Trophoblast cell (in vitro differentiated cells and primary cell): ENCODE measurements around the gene CD47.
A peak's percentile ranks its signal among the peaks of the same experiment; 100 is the strongest.

Experiments used
- DNase-seq, 2 donors: peaks; one replicate each; pipeline ENCODE4 v3.0.0-alpha.2; 2016
- H2AFZ ChIP-seq: 2 replicates; pipeline ENCODE4 v1.6.1; 2013; ENCODE audit warnings: low read length, moderate library complexity, mild to moderate bottlenecking; ENCODE audit not compliant: insufficient read depth, poor library complexity
- H2AK5ac ChIP-seq: 2 replicates; pipeline ENCODE4 v1.6.1; 2013; ENCODE audit warnings: mild to moderate bottlenecking, low read length
- H2BK120ac ChIP-seq: 2 replicates; pipeline ENCODE4 v1.6.1; 2013; ENCODE audit warnings: low read length, mild to moderate bottlenecking, moderate library complexity; ENCODE audit not compliant: insufficient read depth, poor library complexity
- H2BK12ac ChIP-seq: 2 replicates; pipeline ENCODE4 v1.6.1; 2013; ENCODE audit warnings: mild to moderate bottlenecking, low read length, moderate library complexity
- H2BK5ac ChIP-seq: 2 replicates; pipeline ENCODE4 v1.6.1; 2013; ENCODE audit warnings: low read length, low read depth, moderate library complexity, mild to moderate bottlenecking; ENCODE audit not compliant: poor library complexity
- H3K14ac ChIP-seq: 2 replicates; pipeline ENCODE4 v1.6.1; 2013; ENCODE audit warnings: mild to moderate bottlenecking, low read length
- H3K18ac ChIP-seq: 2 replicates; pipeline ENCODE4 v1.6.1; 2013; ENCODE audit warnings: mild to moderate bottlenecking, low read length
- H3K23ac ChIP-seq: 2 replicates; pipeline ENCODE4 v1.6.1; 2013; ENCODE audit warnings: low read length
- H3K27ac ChIP-seq: 2 replicates; pipeline ENCODE4 v1.5.1; 2013; ENCODE audit warnings: low read depth, mild to moderate bottlenecking, inconsistent platforms, low read length, moderate library complexity
- H3K27me3 ChIP-seq: 2 replicates; pipeline ENCODE4 v1.6.1; 2013; ENCODE audit warnings: inconsistent platforms, mild to moderate bottlenecking, low read length, moderate library complexity; ENCODE audit not compliant: insufficient read depth
- H3K36me3 ChIP-seq, 2 experiments: 1 replicate in 1 of 2; 2 replicates in 1 of 2; pipeline ENCODE4 v1.6.1; 2013; ENCODE audit warnings: low read length in 2 of 2, mild to moderate bottlenecking in 2 of 2, moderate library complexity in 1 of 2; ENCODE audit not compliant: insufficient read depth in 2 of 2, control insufficient read depth in 1 of 2
- H3K4ac ChIP-seq: 2 replicates; pipeline ENCODE4 v1.6.1; 2013; ENCODE audit warnings: low read depth, mild to moderate bottlenecking, low read length, moderate library complexity
- H3K4me1 ChIP-seq, 2 experiments: 1 replicate in 1 of 2; 2 replicates in 1 of 2; pipeline ENCODE4 v1.6.1; 2013; ENCODE audit warnings: low read length in 2 of 2, mild to moderate bottlenecking in 2 of 2, moderate library complexity in 1 of 2; ENCODE audit not compliant: insufficient read depth in 2 of 2, control insufficient read depth in 1 of 2
- H3K4me2 ChIP-seq: 2 replicates; pipeline ENCODE4 v1.6.1; 2013; ENCODE audit warnings: inconsistent platforms, mild to moderate bottlenecking, low read length, moderate library complexity
- H3K4me3 ChIP-seq: 2 replicates; pipeline ENCODE4 v1.5.1; 2013; ENCODE audit warnings: mild to moderate bottlenecking, low read depth, low read length, inconsistent platforms
- H3K79me1 ChIP-seq: one replicate; pipeline ENCODE4 v1.6.1; 2013; ENCODE audit warnings: low read length
- H3K79me2 ChIP-seq: 2 replicates; pipeline ENCODE4 v1.6.1; 2013; ENCODE audit warnings: low read length, mild to moderate bottlenecking; ENCODE audit not compliant: control insufficient read depth, insufficient read depth, poor library complexity
- H3K9ac ChIP-seq: 2 replicates; pipeline ENCODE4 v1.6.1; 2013; ENCODE audit warnings: mild to moderate bottlenecking, low read length
- H3K9me3 ChIP-seq: 2 replicates; pipeline ENCODE4 v1.6.1; 2013; ENCODE audit warnings: low read depth, mild to moderate bottlenecking, control low read depth, inconsistent platforms, low read length; ENCODE audit not compliant: insufficient read depth
- H4K12ac ChIP-seq: 2 replicates; pipeline ENCODE4 v1.6.1; 2013; ENCODE audit warnings: low read depth, mild to moderate bottlenecking, low read length, moderate library complexity
- H4K8ac ChIP-seq: 2 replicates; pipeline ENCODE4 v1.6.1; 2013; ENCODE audit warnings: low read depth, mild to moderate bottlenecking, low read length, moderate library complexity
- H4K91ac ChIP-seq: one replicate; pipeline ENCODE4 v1.6.1; 2013; ENCODE audit warnings: low read depth, mild to moderate bottlenecking, low read length, moderate library complexity
- WGBS: extraction: QIAGEN DNeasy Blood & Tissue Kit; methylation state at CpG from one replicate; pipeline ENCODE4 v1.1.7; 2013; ENCODE audit warnings: missing lambda C conversion rate; ENCODE audit not compliant: insufficient read length, insufficient coverage; ENCODE audit errors: extremely low coverage; 5-methylcytosine and 5-hydroxymethylcytosine counted together

CD47 gene

DNA sequence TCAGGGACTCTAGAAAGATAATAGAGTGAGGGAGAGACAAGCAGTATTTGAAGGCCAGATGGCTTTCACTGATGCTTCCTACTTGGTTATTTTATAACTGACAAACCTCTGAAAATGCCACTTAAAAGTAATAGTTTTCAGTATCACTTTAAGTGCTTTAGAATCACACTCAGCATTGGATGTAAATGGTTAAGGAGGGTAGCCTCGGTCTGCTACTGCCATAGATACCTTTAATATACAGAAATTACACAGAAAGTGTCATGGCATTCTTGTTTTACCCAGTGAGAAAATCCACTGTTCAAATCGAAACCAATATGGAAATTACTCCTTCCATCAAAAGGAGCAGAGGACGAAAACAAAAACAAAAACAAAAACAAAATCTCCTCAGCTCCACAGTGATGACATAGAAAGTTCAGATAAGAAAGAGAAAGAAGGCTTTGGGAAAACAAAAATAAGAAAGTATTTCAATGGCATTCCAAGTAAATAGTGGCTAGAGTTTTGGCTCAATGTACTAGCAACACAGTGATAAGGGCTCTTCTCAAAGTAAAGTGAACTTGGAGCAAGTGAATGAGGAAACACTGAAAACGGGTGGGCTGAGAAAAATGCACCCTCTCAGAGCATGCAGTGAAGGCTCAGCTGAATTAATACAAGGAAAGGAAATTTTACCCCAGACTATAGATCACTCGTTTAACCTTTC lies 43.2 kb upstream of the CD47 start:
- Histone ChIP-seq H2BK5ac (no peak overlapping the region), H4K8ac (no peak overlapping the region), H3K79me1 (no peaks in the 10 kb centered on the region), H3K9me3 (no peaks in the 10 kb centered on the region), H3K4me2 (no peak overlapping the region), H3K27ac (no peak overlapping the region), H3K4ac (no peak overlapping the region), H2AK5ac (no peak overlapping the region), H3K23ac (no peak overlapping the region), H3K27me3 (no peaks in the 10 kb centered on the region), H2BK120ac (no peak overlapping the region), H3K4me3 (no peak overlapping the region), H2BK12ac (no peak overlapping the region), H3K4me1 (peaks cover 0 to 2% of the 10 kb centered on the region in 2 experiments), H3K36me3 (no peaks in the 10 kb centered on the region), H4K12ac (no peak overlapping the region), H2AFZ (no peak overlapping the region), H3K79me2 (no peaks in the 10 kb centered on the region), H3K14ac (no peak overlapping the region), H4K91ac (no peak overlapping the region), H3K18ac (no peak overlapping the region), H3K9ac (no peak overlapping the region)
- peak in 1 of 2 donors; percentile 21 for DNase-seq
- no CpG with 5 or more reads among the region's 5 CpGs for WGBS

DNA sequence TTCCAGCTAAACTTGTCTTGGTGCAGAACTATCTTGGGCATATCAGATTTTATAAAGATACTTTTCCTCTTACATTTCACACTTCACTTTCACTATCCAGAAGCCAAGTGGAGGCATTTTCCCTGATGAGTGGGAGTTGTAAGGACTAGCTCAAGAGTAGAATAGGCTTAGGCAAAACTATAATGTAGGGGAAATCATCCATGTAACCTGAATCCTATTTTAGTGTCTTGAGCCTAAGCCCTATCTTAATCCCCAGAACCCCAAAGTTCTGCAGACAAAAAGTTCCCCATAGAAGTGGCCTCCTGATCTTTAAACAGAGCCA lies 42.2 kb upstream of the CD47 start:
- no peak for DNase-seq
- Histone ChIP-seq H3K4ac (no peak overlapping the region), H4K8ac (no peak overlapping the region), H3K18ac (no peak overlapping the region), H3K27ac (no peak overlapping the region), H3K27me3 (no peaks in the 10 kb centered on the region), H3K23ac (no peak overlapping the region), H4K12ac (no peak overlapping the region), H2BK120ac (no peak overlapping the region), H3K14ac (no peak overlapping the region), H3K4me2 (no peak overlapping the region), H3K4me1 (peaks cover 0 to 2% of the 10 kb centered on the region in 2 experiments), H3K79me1 (no peaks in the 10 kb centered on the region), H4K91ac (no peak overlapping the region), H2AK5ac (no peak overlapping the region), H3K9me3 (no peaks in the 10 kb centered on the region), H2BK5ac (no peak overlapping the region), H2AFZ (no peak overlapping the region), H2BK12ac (no peak overlapping the region), H3K79me2 (no peaks in the 10 kb centered on the region), H3K36me3 (no peaks in the 10 kb centered on the region), H3K9ac (no peak overlapping the region), H3K4me3 (no peak overlapping the region)

DNA sequence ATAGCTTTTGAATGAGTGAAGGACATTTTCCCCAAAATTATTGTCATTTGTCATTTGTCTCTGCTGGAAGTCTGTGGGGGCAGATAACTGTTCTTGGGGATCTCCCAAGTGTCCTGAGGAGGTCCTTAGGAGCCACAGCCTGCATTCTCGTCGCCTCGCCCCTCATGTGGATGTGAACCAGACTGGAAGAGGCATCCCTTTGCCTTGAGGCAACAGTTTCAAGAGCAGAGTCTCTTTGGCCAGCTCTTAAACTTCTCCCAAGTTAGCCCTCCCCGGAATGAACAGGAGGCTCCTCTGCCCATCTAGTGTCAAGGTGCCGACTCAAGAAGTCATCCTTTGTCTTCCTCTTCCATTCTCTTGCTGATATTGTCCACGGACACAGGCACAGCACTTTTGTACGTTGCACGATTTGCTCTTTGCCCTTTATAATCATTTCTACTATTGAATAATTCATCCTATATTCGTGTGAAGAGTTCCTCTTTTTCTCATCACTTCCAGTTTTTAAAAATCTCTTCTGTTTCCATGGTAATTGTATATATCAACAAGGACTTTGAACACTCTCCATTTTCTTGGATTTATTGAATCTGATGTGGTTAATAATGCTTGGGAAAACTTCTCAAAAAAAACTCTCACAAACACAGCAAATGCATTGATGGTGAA lies 40.8 kb upstream of the CD47 start:
- Histone ChIP-seq H4K91ac (no peak overlapping the region), H4K12ac (no peak overlapping the region), H3K36me3 (no peaks in the 10 kb centered on the region), H3K4me1 (peaks cover 4 to 7% of the 10 kb centered on the region in 2 experiments), H4K8ac (no peak overlapping the region), H3K14ac (no peak overlapping the region), H3K18ac (no peak overlapping the region), H2BK120ac (no peak overlapping the region), H2AFZ (no peak overlapping the region), H3K27me3 (no peaks in the 10 kb centered on the region), H2AK5ac (no peak overlapping the region), H3K4ac (no peak overlapping the region), H3K27ac (no peak overlapping the region), H3K4me3 (no peak overlapping the region), H3K23ac (no peak overlapping the region), H2BK12ac (no peak overlapping the region), H3K4me2 (no peak overlapping the region), H3K9ac (no peak overlapping the region), H3K79me1 (peaks cover 5% of the 10 kb centered on the region), H3K9me3 (no peaks in the 10 kb centered on the region), H2BK5ac (no peak overlapping the region), H3K79me2 (no peaks in the 10 kb centered on the region)
- DNase-seq, result peak in 1 of 2 donors; percentile 19
- no CpG with 5 or more reads among the region's 9 CpGs for WGBS

GRCh38 chr3:108130701-108131474 lies 40.1 kb upstream of the CD47 start:
- H3K27me3 ChIP-seq, result no peaks in the 10 kb centered on the region
- no peak overlapping the region for H3K4me2 ChIP-seq
- H4K8ac ChIP-seq, result no peak overlapping the region
- no peak overlapping the region for H2AK5ac ChIP-seq
- H3K79me1 ChIP-seq, result peaks cover 5% of the 10 kb centered on the region
- H3K9ac ChIP-seq, result no peak overlapping the region
- no peak overlapping the region for H2BK12ac ChIP-seq
- H3K14ac ChIP-seq, result no peak overlapping the region
- H3K18ac ChIP-seq, result no peak overlapping the region
- H3K79me2 ChIP-seq, result no peaks in the 10 kb centered on the region
- no peak overlapping the region for H3K4me3 ChIP-seq
- H4K12ac ChIP-seq, result no peak overlapping the region
- H3K36me3 ChIP-seq, result no peaks in the 10 kb centered on the region
- no peak overlapping the region for H3K27ac ChIP-seq
- H2BK120ac ChIP-seq, result no peak overlapping the region
- no peak overlapping the region for H2BK5ac ChIP-seq
- peak; percentile 57 to 80 for DNase-seq
- H3K9me3 ChIP-seq, result no peaks in the 10 kb centered on the region
- peaks cover 4 to 7% of the 10 kb centered on the region in 2 experiments for H3K4me1 ChIP-seq
- no peak overlapping the region for H3K4ac ChIP-seq
- no peak overlapping the region for H3K23ac ChIP-seq
- no peak overlapping the region for H2AFZ ChIP-seq
- no peak overlapping the region for H4K91ac ChIP-seq
